Colonic mucosa (tissue), 4 donors: ENCODE measurements around the gene TMEM175. TPM values are rescaled to one million over a fixed set of nuclear protein-coding genes. Genes with fewer than 3 reads are reported as not detected.

ENCODE experiments used
- DNase-seq: peaks from one replicate; pipeline ENCODE4 v3.0.0-alpha.2; 2020
- H3K27ac ChIP-seq: fragments of 200-600 bp; one replicate; pipeline ENCODE4 v1.8.0; 2021
- H3K27me3 ChIP-seq: fragments of 200-600 bp; one replicate; pipeline ENCODE4 v1.8.0; 2021
- H3K36me3 ChIP-seq: fragments of 200-600 bp; one replicate; pipeline ENCODE4 v1.8.0; 2021
- H3K4me1 ChIP-seq: fragments of 200-600 bp; one replicate; pipeline ENCODE4 v1.8.0; 2021; ENCODE audit warnings: mild to moderate bottlenecking
- H3K4me3 ChIP-seq: fragments of 200-600 bp; one replicate; pipeline ENCODE4 v1.8.0; 2021
- H3K9ac ChIP-seq, 2 donors: one replicate each; pipeline ENCODE4 v1.7.0; 2013; ENCODE audit warnings: control low read depth in 2 of 2, low read depth in 2 of 2, low read length in 2 of 2
- H3K9me3 ChIP-seq: fragments of 200-600 bp; one replicate; pipeline ENCODE4 v1.8.0; 2021
- intact Hi-C: fragments of 100-400 bp; cut with DNase I; formaldehyde crosslinking; loops from one replicate; pipeline ENCODE4 v1.14.1; 2022
- total RNA-seq, 2 donors: library from RNA; stranded (reverse); fragmentation: NEBNext Ultra II Directional in 1 of 2; extraction: Animal tissue kit (Norgen Biotek cat#: 25700) in 1 of 2; gene quantifications; one replicate each; pipeline ENCODE4 v1.2.1, GENCODE V29; 2021
- TF ChIP-seq, protein P1 (sequence below): fragments of 200-600 bp; IDR thresholded peaks from one replicate; pipeline ENCODE4 v1.8.0; 2022; ENCODE audit warnings: antibody characterized with exemption, mild to moderate bottlenecking
- donor health status: healthy.
- donor health status: DM: no; HTN: no; CAD: no.
- donor health status: DM: no; HTN: no; CAD: no.

Gene TMEM175
- total RNA-seq, 2 donors from 2014 or later: 17.7 to 30.2 TPM

DNA sequence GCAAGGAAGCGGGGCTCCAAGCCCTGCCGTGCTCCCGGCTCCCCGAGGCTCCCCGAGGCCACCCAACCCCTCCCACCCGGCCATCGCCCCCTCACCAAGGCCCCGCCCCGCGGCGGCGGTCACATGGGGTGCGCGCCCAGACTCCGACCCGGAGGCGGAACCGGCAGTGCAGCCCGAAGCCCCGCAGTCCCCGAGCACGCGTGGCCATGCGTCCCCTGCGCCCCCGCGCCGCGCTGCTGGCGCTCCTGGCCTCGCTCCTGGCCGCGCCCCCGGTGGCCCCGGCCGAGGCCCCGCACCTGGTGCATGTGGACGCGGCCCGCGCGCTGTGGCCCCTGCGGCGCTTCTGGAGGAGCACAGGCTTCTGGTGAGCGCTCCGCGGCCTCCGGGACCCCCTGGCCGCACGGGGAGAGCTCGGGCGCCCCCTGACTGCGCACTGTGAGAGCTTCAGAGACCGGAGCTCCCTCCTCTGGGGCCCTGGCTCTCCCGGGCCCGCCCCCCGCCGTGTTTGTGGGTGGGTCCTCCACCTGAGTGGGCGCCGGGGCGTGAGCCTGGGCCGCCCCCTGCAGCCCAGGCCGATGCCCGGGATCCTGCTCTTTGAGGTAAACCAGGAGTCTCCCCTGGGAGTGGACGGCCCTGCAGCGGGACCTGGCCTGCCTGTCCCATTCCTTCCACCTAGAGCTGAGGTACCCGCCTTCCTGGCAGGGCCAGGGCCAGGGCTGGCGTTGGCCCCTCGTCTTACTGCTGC lies 54.8 kb downstream of the TMEM175 start, which contains the start of gene IDUA:
Gene IDUA, plus strand, starts transcription at position 166 of the 745 bp plus-strand sequence. Its CDS starts 41 bp downstream, at position 207.
- TF ChIP-seq, protein P1, sequence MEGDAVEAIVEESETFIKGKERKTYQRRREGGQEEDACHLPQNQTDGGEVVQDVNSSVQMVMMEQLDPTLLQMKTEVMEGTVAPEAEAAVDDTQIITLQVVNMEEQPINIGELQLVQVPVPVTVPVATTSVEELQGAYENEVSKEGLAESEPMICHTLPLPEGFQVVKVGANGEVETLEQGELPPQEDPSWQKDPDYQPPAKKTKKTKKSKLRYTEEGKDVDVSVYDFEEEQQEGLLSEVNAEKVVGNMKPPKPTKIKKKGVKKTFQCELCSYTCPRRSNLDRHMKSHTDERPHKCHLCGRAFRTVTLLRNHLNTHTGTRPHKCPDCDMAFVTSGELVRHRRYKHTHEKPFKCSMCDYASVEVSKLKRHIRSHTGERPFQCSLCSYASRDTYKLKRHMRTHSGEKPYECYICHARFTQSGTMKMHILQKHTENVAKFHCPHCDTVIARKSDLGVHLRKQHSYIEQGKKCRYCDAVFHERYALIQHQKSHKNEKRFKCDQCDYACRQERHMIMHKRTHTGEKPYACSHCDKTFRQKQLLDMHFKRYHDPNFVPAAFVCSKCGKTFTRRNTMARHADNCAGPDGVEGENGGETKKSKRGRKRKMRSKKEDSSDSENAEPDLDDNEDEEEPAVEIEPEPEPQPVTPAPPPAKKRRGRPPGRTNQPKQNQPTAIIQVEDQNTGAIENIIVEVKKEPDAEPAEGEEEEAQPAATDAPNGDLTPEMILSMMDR: peak; percentile 35
- peak within 1 kb of the TSS; percentile 82 to 83 for H3K9ac ChIP-seq
- intact Hi-C loops: no loop called here
- peaks cover 8% of the 10 kb centered on the region for H3K4me1 ChIP-seq
- H3K27me3 ChIP-seq: no peaks in the 10 kb centered on the region
- peak; percentile 92 for DNase-seq
- peak within 1 kb of the TSS; percentile 91 for H3K4me3 ChIP-seq
- peak within 1 kb of the TSS; percentile 74 for H3K27ac ChIP-seq
- H3K36me3 ChIP-seq: no peaks in the 10 kb centered on the region
- H3K9me3 ChIP-seq: no peaks in the 10 kb centered on the region

DNA sequence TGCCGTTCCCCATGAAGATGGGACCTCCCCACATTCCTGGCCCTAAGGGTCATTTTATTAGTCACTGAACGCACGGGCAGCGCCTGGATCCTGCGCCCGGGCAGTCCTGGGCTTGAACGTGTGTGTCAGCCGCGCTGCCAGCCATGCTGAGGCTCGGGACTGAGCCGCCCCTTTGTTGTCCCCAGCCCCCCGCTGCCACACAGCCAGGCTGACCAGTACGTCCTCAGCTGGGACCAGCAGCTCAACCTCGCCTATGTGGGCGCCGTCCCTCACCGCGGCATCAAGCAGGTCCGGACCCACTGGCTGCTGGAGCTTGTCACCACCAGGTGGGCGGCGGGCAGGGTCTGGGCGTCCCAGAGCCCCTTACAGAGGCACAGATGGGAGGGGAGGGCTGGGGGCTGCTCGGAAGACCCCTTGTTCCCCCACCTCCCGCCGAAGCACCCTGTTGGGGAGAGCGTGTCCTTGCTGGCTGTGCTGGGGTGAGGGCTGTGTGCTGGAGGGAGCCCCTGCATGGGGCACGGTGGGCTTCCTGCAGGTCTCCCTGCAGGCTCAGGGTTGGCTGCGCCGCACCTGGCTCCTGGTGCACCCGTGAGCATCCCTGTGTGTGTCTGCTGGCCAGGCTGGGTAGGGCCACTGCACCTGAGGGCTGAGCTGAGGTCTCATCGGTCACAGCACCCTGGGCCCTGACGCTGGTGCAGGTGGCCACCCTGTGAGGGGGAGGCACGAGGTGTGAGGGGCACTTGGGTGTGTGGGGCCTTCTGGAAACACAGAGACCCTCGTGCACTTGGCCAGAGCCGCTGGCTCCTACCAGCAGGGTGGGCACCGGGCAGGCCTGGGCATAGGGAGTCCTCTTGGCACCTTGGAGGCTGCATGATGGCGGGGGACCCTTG lies 55.6 kb downstream of the TMEM175 start:
- TF ChIP-seq, protein P1: no peak
- no peaks in the 10 kb centered on the region for H3K9me3 ChIP-seq
- H3K36me3 ChIP-seq: no peaks in the 10 kb centered on the region
- H3K4me1 ChIP-seq: peaks cover 8% of the 10 kb centered on the region
- DNase-seq: no peak
- peak overlapping the region; percentile 91 for H3K4me3 ChIP-seq
- peak overlapping the region; percentile 68 to 83 for H3K9ac ChIP-seq
- H3K27me3 ChIP-seq: no peaks in the 10 kb centered on the region
- intact Hi-C loops: no loop called here
- no peak overlapping the region for H3K27ac ChIP-seq

DNA sequence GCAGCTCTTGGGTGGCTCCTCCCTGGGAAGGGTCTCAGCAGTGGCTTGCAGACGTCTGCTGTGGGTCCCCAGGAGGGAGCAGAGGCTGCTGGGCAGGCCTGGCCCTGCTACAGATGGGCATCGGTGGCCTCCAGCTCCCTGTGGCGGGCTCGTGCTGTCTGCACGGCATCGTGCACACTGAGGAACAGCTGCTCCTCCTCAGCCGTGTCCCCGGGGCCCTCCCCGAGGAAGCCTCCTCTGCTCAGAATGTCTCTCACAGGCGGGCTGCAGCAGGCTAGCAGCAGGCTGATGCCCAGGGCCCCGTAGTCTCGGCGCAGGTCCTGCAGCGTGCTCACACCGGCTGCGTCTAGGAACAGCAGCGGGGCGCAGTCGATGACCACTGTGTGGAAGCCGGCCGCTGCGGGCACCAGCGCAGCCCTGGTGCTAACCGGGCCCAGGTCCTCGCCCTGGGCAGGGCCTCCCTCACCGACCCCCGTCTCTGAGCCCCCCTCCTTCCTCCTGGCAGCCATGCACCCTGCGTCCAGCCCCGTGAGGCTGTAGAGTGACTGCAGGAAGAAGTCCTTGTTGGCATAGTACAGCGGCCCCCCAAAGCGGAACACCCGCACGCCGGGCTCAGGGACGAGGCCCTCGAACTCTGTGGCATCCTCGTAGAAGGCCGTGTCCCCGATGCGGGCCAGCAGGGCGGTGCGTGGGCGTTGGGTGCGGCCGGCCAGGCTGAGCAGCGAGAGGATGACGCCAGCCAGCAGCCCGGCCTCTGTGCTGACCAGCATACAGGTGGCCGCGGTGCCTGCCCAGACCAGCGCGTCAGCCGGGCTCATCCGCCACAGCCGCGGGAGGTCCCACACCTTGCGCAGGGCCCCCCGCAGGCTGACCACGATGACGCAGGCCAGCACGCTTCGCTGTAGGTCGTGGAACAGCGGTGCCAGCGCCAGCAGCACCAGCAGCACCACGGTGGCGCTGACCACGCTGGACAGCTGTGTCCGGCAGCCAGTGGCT lies 56.8 kb downstream of the TMEM175 start:
- Histone ChIP-seq H3K9me3 (no peaks in the 10 kb centered on the region), H3K27me3 (no peaks in the 10 kb centered on the region), H3K4me1 (peaks cover 8% of the 10 kb centered on the region), H3K9ac (no peak overlapping the region), H3K27ac (no peak overlapping the region), H3K36me3 (no peaks in the 10 kb centered on the region), H3K4me3 (no peak overlapping the region)
- TF ChIP-seq, protein P1: no peak
- intact Hi-C loops: no loop called here
- DNase-seq: no peak

DNA sequence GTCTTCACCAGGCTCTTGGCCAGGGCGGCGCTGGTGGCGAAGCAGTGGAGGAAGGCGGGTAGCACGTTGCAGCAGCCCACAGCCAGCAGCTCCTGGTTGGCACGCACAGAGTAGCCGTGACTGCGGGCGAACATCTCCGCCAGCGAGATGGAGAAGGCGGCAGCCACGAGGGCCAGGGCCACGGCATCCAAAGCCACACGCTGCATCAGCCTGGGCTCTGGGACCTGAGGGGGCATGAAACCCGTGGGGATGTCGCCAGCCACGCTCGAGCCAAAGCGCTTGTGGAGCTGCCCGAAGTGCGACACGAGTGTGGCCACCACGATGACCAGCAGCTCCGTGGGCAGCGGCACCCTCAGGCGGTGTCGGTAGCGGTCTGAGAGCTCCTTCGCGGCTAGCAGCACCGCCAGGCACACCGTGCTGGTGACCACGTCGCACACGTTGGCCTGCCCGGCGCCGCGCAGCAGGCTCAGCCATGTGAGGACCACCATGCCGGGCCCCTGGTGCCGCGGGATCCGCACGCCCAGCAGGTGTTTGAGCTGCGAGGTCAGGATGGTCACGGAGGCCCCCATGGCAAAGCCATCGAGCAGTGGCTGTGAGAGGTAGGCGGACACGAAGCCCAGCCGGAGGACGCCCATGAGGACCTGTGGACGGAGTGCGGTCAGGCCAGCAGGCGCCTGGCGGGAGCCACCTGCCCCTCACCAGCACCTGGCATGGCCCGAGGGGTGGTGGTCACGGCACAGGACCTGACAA lies 57.6 kb downstream of the TMEM175 start:
- Histone ChIP-seq H3K4me1 (peaks cover 8% of the 10 kb centered on the region), H3K36me3 (no peaks in the 10 kb centered on the region), H3K9ac (no peak overlapping the region), H3K4me3 (no peak overlapping the region), H3K27ac (no peak overlapping the region), H3K9me3 (no peaks in the 10 kb centered on the region), H3K27me3 (no peaks in the 10 kb centered on the region)
- DNase-seq: no peak
- intact Hi-C loops: no loop called here
- TF ChIP-seq, protein P1: no peak
